ENCODE measurements around the gene GRIN3A. TPM values are rescaled to one million over a fixed set of nuclear protein-coding genes. Genes with fewer than 3 reads are reported as not detected.

GRIN3A gene
- total RNA-seq, 1 experiment from 2014 or later = 0.03 TPM

DNA sequence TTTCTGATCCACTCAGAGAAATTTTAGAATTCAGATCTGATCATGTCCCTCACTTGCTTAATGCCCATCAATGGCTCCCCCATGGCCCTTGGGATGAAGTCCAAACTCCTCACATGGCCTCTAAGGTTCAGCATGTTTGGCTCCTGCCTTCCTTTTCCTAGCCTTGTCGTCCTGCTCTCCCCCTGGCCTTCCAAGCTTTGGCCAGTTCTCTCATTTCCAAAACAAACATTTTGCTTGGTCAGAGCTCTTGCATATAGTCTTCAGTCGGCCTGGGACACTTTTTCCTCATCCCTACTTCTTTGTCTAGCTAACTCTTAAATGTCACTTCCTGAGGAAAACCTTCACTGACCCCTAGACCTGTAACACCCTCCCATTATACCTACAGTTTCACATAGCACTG, 106.6 kb downstream of the GRIN3A start:
- in situ Hi-C loops (cut with HindIII; ENCODE audit: low pct_unique_long_range_greater_than_20kb, low sequenced_read_pairs) (no loop called here), intact Hi-C loops (cut with micrococcal nuclease; ENCODE audit: unreplicated experiment) (no loop called here)
- TF ChIP-seq POLR2AphosphoS5 (IDR thresholded peaks at IDR 0.05; ENCODE audit: low read depth, low read length) (no peak), TCF7L2 (IDR thresholded peaks at IDR 0.05; ENCODE audit: low read depth, low read length) (no peak), CTCF (IDR thresholded peaks at IDR 0.05) (no peak), SIN3A (IDR thresholded peaks at IDR 0.05; ENCODE audit: borderline replicate concordance, insufficient read depth, low read depth, low read length) (no peak), REST (IDR thresholded peaks at IDR 0.05; ENCODE audit: insufficient read depth in 1 of 2, low read depth in 2 of 2, low read length in 1 of 2) (no peak)
- no peak for DNase-seq (ENCODE audit: low read depth, low spot score)
- Histone ChIP-seq H3K27me3 (ENCODE audit: control insufficient read depth, insufficient read depth, low read length) (no peaks in the 10 kb centered on the region), H3K4me1 (ENCODE audit: control insufficient read depth, insufficient read depth, low read length) (no peaks in the 10 kb centered on the region), H3K36me3 (ENCODE audit: control insufficient read depth, insufficient read depth, low read length) (no peaks in the 10 kb centered on the region), H3K9me3 (ENCODE audit: control insufficient read depth, insufficient read depth, low read depth, low read length) (no peaks in the 10 kb centered on the region), H3K4me3 (ENCODE audit: low read depth in 2 of 2, low read length in 2 of 2) (no peak overlapping the region), H3K27ac (ENCODE audit: low read length) (no peak overlapping the region)
- no peak for ATAC-seq
- BruUV-seq (replicated peaks) = no TSS peak
- POLR2A ChIA-PET = no interaction called here
- CTCF ChIA-PET = no interaction called here

DNA sequence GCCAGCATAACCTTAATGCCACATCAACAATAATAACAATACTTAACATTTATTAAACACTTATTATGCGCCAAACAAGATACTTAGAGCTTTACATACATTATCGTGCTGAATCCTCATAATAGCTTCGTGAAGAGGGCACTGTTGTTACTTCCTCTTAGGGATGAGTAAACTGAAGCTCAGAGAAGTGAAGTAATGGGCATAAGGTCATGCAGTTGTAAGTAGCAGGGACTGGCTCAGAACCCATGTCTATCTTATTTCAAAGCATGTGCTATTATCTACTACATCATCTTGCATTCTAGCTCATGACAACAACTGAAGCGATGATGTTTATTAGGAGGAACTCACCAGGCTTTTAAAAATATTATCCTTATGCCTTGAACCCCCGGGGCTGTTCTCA, 108.8 kb downstream of the GRIN3A start:
- TF ChIP-seq SIN3A (IDR thresholded peaks at IDR 0.05; ENCODE audit: borderline replicate concordance, insufficient read depth, low read depth, low read length) (no peak), POLR2AphosphoS5 (IDR thresholded peaks at IDR 0.05; ENCODE audit: low read depth, low read length) (no peak), CTCF (IDR thresholded peaks at IDR 0.05) (no peak), TCF7L2 (IDR thresholded peaks at IDR 0.05; ENCODE audit: low read depth, low read length) (no peak)
- no peaks in the 10 kb centered on the region for H3K36me3 ChIP-seq (ENCODE audit: control insufficient read depth, insufficient read depth, low read length)
- ChIA-PET CTCF (no interaction called here), POLR2A (no interaction called here)
- no peak overlapping the region for H3K4me3 ChIP-seq (ENCODE audit: low read depth in 2 of 2, low read length in 2 of 2)
- ATAC-seq (no peak), DNase-seq (ENCODE audit: low read depth, low spot score) (no peak)
- no peaks in the 10 kb centered on the region for H3K27me3 ChIP-seq (ENCODE audit: control insufficient read depth, insufficient read depth, low read length)
- H3K9me3 ChIP-seq (ENCODE audit: control insufficient read depth, insufficient read depth, low read depth, low read length) = no peaks in the 10 kb centered on the region
- in situ Hi-C loops (cut with HindIII; ENCODE audit: low pct_unique_long_range_greater_than_20kb, low sequenced_read_pairs) = no loop called here
- no peak overlapping the region for H3K27ac ChIP-seq (ENCODE audit: low read length)
- intact Hi-C loops (cut with micrococcal nuclease; ENCODE audit: unreplicated experiment) = no loop called here
- H3K4me1 ChIP-seq (ENCODE audit: control insufficient read depth, insufficient read depth, low read length) = no peaks in the 10 kb centered on the region
- no TSS peak for BruUV-seq (replicated peaks)

Measured in Panc1 (cell line).